Memory B cell (primary cell): ENCODE results near the gene HAPLN3.

ENCODE experiments used
- ATAC-seq: fragments of 150-1000 bp; cut with Tn5 transposase; 2 replicates; pipeline ENCODE4 v1.10.0; 2021; ENCODE audit warnings: low read depth, mild to moderate bottlenecking, moderate library complexity
- DNase-seq, 2 donors: peaks; one replicate each; pipeline ENCODE4 v3.0.0; 2022; ENCODE audit warnings: low spot score in 2 of 2
- H3K27ac Mint-ChIP-seq: one replicate; pipeline ENCODE4 v1.8.0; 2022; ENCODE audit warnings: mild to moderate bottlenecking, moderate library complexity, mixed read lengths
- H3K27me3 Mint-ChIP-seq: one replicate; pipeline ENCODE4 v1.8.0; 2022; ENCODE audit warnings: mixed read lengths
- H3K36me3 Mint-ChIP-seq: one replicate; pipeline ENCODE4 v1.8.0; 2022; ENCODE audit warnings: mild to moderate bottlenecking, mixed read lengths
- H3K4me1 Mint-ChIP-seq: one replicate; pipeline ENCODE4 v1.8.0; 2022; ENCODE audit warnings: mixed read lengths
- H3K4me3 Mint-ChIP-seq: one replicate; pipeline ENCODE4 v1.8.0; 2022; ENCODE audit warnings: mild to moderate bottlenecking, moderate library complexity, mixed read lengths
- H3K9me3 Mint-ChIP-seq: one replicate; pipeline ENCODE4 v1.8.0; 2022; ENCODE audit warnings: mixed read lengths

The HAPLN3 gene

DNA sequence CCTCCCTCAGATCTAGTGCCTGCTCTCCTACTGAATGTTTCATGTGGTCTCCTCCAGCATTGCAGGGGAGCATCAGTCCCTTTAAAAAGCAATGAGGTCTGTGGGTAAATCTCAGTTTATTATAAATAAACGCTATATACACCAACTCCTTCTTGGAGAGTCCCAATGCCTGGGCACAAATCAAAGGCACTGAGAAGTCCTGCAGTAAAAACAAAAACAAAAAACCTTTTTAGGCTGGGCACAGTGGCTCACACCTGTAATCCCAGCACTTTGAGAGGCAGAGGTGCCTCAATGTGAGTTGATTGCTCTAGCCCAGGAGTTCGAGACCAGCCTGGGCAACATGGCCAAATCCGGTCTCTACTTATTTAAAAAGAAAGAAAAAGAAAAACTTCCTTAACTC lies 47.1 kb downstream of the HAPLN3 start:
- H3K9me3 Mint-ChIP-seq, result peaks cover 3% of the 10 kb centered on the region
- no peaks in the 10 kb centered on the region for H3K36me3 Mint-ChIP-seq
- ATAC-seq, result no peak
- H3K4me1 Mint-ChIP-seq, result no peaks in the 10 kb centered on the region
- no peak for DNase-seq
- H3K27ac Mint-ChIP-seq, result no peak overlapping the region
- no peak overlapping the region for H3K4me3 Mint-ChIP-seq
- peaks cover 14% of the 10 kb centered on the region for H3K27me3 Mint-ChIP-seq

DNA sequence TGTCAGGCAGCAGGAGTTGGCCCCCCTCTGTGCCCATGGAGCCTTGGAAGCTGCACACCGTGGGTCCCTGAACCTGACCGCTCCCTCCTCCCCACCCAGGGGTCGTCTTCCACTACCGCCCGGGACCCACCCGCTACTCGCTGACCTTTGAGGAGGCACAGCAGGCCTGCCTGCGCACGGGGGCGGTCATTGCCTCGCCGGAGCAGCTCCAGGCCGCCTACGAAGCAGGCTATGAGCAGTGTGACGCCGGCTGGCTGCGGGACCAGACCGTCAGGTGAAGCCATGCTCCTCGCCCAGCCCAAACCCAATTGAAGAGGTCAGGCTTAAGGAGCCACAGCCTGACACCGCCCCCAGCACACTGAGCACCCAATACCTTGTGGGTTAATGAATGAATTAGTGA lies 48.2 kb downstream of the HAPLN3 start:
- Mint-ChIP-seq H3K27me3 (peaks cover 13% of the 10 kb centered on the region), H3K4me1 (no peaks in the 10 kb centered on the region), H3K9me3 (peaks cover under 1% of the 10 kb centered on the region), H3K4me3 (no peak overlapping the region), H3K27ac (no peak overlapping the region), H3K36me3 (no peaks in the 10 kb centered on the region)
- DNase-seq (no peak), ATAC-seq (no peak)

DNA sequence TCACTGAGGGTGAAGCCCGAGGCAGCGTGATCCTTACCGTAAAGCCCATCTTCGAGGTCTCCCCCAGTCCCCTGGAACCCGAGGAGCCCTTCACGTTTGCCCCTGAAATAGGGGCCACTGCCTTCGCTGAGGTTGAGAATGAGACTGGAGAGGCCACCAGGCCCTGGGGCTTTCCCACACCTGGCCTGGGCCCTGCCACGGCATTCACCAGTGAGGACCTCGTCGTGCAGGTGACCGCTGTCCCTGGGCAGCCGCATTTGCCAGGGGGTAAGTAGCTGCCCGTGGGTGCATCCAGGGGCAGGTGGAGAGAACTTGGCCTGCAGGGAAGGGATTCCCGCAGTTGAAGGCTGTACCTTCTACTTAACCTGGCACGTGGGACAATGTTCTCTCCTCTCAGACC lies 49.7 kb downstream of the HAPLN3 start:
- DNase-seq (no peak), ATAC-seq (no peak)
- Mint-ChIP-seq H3K9me3 (no peaks in the 10 kb centered on the region), H3K27ac (no peak overlapping the region), H3K4me3 (no peak overlapping the region), H3K4me1 (no peaks in the 10 kb centered on the region), H3K36me3 (no peaks in the 10 kb centered on the region), H3K27me3 (peaks cover 9% of the 10 kb centered on the region)

- Mint-ChIP-seq H3K9me3 (no peaks in the 10 kb centered on the region), H3K27ac (no peak overlapping the region), H3K27me3 (peaks cover 9% of the 10 kb centered on the region), H3K4me1 (no peaks in the 10 kb centered on the region), H3K36me3 (no peaks in the 10 kb centered on the region), H3K4me3 (no peak overlapping the region)
- DNase-seq (no peak), ATAC-seq (no peak)
These were observed 50.5 kb downstream of the HAPLN3 start for GRCh38 chr15:88844749-88845386.

DNA sequence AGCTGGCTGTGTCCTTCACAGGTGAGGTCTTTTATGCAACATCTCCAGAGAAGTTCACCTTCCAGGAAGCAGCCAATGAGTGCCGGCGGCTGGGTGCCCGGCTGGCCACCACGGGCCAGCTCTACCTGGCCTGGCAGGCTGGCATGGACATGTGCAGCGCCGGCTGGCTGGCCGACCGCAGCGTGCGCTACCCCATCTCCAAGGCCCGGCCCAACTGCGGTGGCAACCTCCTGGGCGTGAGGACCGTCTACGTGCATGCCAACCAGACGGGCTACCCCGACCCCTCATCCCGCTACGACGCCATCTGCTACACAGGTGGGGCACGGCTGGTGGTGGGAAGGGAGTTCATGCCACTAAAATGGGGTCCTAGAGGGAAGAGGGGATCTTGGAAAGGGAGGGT lies 52.0 kb downstream of the HAPLN3 start:
- no peak for ATAC-seq
- Mint-ChIP-seq H3K4me1 (no peaks in the 10 kb centered on the region), H3K4me3 (no peak overlapping the region), H3K27me3 (peaks cover 6% of the 10 kb centered on the region), H3K27ac (no peak overlapping the region), H3K9me3 (no peaks in the 10 kb centered on the region), H3K36me3 (no peaks in the 10 kb centered on the region)
- no peak for DNase-seq

DNA sequence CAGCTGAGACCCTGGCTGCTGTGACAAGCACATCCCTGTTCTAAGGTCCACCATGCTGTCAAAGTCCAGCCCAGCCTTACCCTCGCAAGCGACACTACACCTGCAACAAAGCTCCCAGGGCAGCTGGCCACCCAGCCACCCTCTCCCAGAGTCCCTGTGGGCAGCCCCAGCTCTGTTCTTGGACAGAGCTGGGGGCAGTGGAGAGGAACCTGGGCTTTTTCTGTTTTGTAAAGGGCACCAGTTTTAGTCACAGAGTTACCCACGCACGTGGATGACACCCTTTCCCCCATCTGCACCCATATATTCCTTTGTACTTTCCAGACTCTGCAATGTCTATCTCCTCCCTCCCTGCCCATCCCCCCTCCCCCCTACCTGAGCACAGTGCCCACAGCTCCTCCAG lies 53.2 kb downstream of the HAPLN3 start:
- no peak for ATAC-seq
- DNase-seq, result no peak
- Mint-ChIP-seq H3K4me1 (no peaks in the 10 kb centered on the region), H3K27me3 (peaks cover 4% of the 10 kb centered on the region), H3K36me3 (no peaks in the 10 kb centered on the region), H3K4me3 (no peak overlapping the region), H3K27ac (no peak overlapping the region), H3K9me3 (no peaks in the 10 kb centered on the region)

DNA sequence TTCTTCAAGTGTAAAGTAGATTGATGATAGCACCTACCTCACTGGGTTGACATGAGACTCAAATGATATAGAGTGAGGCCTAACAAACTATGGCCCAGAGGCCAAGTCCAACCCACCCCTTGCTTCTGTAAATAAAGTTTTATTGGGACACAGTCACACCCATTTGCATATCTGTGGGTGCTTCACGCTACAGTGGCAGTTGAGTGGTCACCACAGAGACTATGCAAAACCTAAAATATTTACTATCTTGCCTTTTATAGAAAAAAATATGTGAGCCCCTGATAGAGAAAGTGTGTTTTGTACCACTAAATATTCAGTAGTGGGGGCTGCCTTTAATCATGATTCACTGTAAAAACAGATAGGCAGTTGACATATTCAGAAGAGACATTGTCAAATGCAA lies 54.1 kb downstream of the HAPLN3 start:
- no peak for DNase-seq
- H3K27me3 Mint-ChIP-seq, result peaks cover 4% of the 10 kb centered on the region
- H3K4me1 Mint-ChIP-seq, result no peaks in the 10 kb centered on the region
- no peaks in the 10 kb centered on the region for H3K36me3 Mint-ChIP-seq
- no peaks in the 10 kb centered on the region for H3K9me3 Mint-ChIP-seq
- no peak overlapping the region for H3K27ac Mint-ChIP-seq
- no peak for ATAC-seq
- H3K4me3 Mint-ChIP-seq, result no peak overlapping the region

DNA sequence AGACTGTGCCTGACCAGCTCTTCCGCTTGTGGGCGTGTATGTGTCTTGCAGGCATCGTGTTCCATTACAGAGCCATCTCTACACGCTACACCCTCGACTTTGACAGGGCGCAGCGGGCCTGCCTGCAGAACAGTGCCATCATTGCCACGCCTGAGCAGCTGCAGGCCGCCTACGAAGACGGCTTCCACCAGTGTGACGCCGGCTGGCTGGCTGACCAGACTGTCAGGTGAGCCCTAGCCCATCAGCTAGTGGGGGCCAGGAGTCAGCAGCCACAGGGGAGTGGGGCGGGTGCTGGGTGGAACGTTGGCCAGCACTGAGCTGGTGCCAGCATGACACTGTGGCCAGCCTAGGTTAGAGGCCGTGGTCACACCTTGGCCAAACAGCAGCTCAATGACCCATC lies 55.4 kb downstream of the HAPLN3 start:
- Mint-ChIP-seq H3K4me3 (no peak overlapping the region), H3K9me3 (no peaks in the 10 kb centered on the region), H3K27ac (no peak overlapping the region), H3K27me3 (peaks cover 4% of the 10 kb centered on the region), H3K4me1 (no peaks in the 10 kb centered on the region), H3K36me3 (no peaks in the 10 kb centered on the region)
- DNase-seq (no peak), ATAC-seq (no peak)

DNA sequence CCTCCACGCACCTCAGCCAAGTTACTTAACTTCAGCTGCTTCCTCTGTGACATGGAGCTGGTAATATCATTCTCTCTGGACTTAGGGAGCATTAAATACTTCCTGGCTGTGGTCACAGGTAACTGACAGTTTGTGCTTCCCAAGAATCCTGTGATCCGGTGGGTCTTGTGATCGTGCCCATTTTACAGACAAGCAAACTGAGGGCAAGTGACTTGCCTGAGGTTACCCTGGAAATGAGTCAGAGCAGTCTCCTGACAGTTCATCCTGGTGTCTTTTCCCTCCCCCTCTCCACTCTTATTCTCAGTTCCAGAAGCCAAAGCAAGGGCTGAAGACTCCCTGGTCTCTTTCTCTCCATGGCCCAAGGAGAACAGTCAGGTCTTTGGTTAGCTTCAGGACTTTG lies 56.2 kb downstream of the HAPLN3 start:
- Mint-ChIP-seq H3K9me3 (no peaks in the 10 kb centered on the region), H3K27ac (no peak overlapping the region), H3K4me1 (peaks cover 4% of the 10 kb centered on the region), H3K36me3 (no peaks in the 10 kb centered on the region), H3K4me3 (no peak overlapping the region), H3K27me3 (peaks cover 4% of the 10 kb centered on the region)
- ATAC-seq, result no peak
- no peak for DNase-seq

DNA sequence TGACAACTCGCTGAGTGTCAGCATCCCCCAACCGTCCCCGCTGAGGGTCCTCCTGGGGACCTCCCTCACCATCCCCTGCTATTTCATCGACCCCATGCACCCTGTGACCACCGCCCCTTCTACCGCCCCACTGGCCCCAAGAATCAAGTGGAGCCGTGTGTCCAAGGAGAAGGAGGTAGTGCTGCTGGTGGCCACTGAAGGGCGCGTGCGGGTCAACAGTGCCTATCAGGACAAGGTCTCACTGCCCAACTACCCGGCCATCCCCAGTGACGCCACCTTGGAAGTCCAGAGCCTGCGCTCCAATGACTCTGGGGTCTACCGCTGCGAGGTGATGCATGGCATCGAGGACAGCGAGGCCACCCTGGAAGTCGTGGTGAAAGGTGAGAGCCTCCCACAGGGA lies 56.7 kb downstream of the HAPLN3 start:
- Mint-ChIP-seq H3K27ac (no peak overlapping the region), H3K4me3 (no peak overlapping the region), H3K36me3 (no peaks in the 10 kb centered on the region), H3K4me1 (peaks cover 4% of the 10 kb centered on the region), H3K9me3 (no peaks in the 10 kb centered on the region), H3K27me3 (peaks cover 4% of the 10 kb centered on the region)
- DNase-seq (no peak), ATAC-seq (no peak)

DNA sequence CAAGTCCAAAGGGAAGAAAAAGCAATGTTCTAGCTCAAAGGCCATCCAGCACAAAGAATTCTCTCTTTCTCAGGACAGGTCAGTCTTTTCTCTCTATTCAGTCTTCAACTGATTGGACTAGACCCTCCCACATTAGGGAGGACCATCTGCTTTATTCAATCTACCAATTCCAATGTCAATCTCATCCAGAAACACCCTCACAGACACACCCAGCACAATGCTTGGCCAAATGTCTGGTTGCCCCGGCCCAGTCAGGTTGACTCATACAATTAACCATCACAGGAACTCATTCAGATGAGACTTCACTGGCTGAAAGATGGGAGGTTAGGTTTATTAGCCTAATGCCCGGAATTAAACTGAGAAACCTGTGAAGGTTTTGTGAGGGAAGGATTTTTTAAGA lies 59.7 kb downstream of the HAPLN3 start:
- H3K27me3 Mint-ChIP-seq, result peaks cover 3% of the 10 kb centered on the region
- no peaks in the 10 kb centered on the region for H3K9me3 Mint-ChIP-seq
- no peak overlapping the region for H3K27ac Mint-ChIP-seq
- H3K4me3 Mint-ChIP-seq, result no peak overlapping the region
- peaks cover 6% of the 10 kb centered on the region for H3K4me1 Mint-ChIP-seq
- H3K36me3 Mint-ChIP-seq, result no peaks in the 10 kb centered on the region
- DNase-seq, result no peak
- no peak for ATAC-seq

DNA sequence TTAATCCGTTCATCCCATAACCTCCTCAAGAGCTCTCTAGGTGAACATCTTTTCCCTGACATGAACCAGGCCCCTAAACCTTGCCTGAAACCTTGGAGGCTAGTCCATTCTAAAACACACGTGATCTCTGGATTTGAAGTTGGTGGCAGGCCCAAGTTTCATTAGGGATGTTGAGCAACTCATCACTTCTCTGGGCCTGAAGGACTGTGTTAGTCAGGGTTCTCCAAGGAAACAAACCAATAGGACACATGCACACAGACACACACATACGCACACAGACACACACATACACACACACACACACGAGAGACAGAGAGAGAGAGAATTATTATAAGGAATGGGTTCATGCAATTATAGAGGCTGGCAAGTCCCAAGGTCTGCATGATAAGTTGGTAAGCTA lies 60.2 kb downstream of the HAPLN3 start:
- Mint-ChIP-seq H3K27me3 (peaks cover 3% of the 10 kb centered on the region), H3K36me3 (no peaks in the 10 kb centered on the region), H3K27ac (no peak overlapping the region), H3K9me3 (no peaks in the 10 kb centered on the region), H3K4me1 (peaks cover 6% of the 10 kb centered on the region), H3K4me3 (no peak overlapping the region)
- no peak for DNase-seq
- ATAC-seq, result no peak

DNA sequence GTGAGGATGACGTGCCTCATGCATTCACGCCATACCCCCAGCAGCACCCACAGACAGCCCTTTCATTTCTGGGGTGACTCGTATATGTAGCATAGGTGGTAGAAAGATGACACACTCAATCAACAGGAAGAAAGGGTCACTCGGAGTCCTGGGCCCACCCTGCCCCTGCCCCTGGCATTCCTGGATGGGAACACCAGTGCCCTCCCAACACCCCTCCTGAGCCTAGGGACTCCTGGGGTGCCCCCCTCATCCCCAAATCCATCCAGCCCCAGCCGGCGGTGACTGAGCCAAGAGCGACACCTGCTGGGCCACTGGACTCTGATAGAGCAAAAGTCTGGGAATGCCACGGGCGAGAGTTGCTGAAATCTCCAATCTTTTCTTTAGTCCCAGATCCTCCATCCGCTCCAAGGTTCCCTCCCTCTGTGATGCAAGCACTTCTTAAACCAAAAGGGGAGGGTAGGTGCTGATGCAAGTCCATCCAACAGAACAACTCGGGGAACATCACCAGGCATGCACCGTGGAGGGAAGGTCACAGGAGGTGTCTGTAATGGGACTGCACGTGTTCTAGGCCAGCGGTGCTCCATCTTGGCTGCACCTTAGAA lies 61.0 kb downstream of the HAPLN3 start:
- Mint-ChIP-seq H3K9me3 (no peaks in the 10 kb centered on the region), H3K4me3 (no peak overlapping the region), H3K36me3 (no peaks in the 10 kb centered on the region), H3K4me1 (peaks cover 6% of the 10 kb centered on the region), H3K27ac (no peak overlapping the region), H3K27me3 (peaks cover 1% of the 10 kb centered on the region)
- ATAC-seq (peak; percentile 34), DNase-seq (peak; percentile 19 to 33)

- Mint-ChIP-seq H3K36me3 (no peaks in the 10 kb centered on the region), H3K27me3 (no peaks in the 10 kb centered on the region), H3K9me3 (no peaks in the 10 kb centered on the region), H3K4me3 (no peak overlapping the region), H3K4me1 (peaks cover 6% of the 10 kb centered on the region), H3K27ac (no peak overlapping the region)
- DNase-seq, result no peak
- no peak for ATAC-seq
These were observed 61.6 kb downstream of the HAPLN3 start for GRCh38 chr15:88833731-88834100.
